ENCODE results near the gene LIG1. TPM values are rescaled to one million over a fixed set of nuclear protein-coding genes. Genes with fewer than 3 reads are reported as not detected.

The LIG1 gene
- total and polyA plus RNA-seq, 2 experiments from 2014 or later, result 23.8 to 28.4 TPM

GRCh38 chr19:48174445-48175030, 4.4 kb upstream of the LIG1 start:
- H3K4me3 ChIP-seq, result no peak overlapping the region
- no peaks in the 10 kb centered on the region for H4K20me1 ChIP-seq (ENCODE audit: insufficient read depth, poor library complexity, severe bottlenecking)
- no peak for DNase-seq (ENCODE audit: low spot score)
- peaks cover 11% of the 10 kb centered on the region for H3K79me2 ChIP-seq
- H2AFZ ChIP-seq, result no peak overlapping the region
- H3K4me2 ChIP-seq, result no peak overlapping the region
- no peaks in the 10 kb centered on the region for H3K9me3 ChIP-seq (ENCODE audit: low read depth)
- TF ChIP-seq CTCF (IDR thresholded peaks at IDR 0.05; ENCODE audit: poor library complexity) (no peak), EZH2 (IDR thresholded peaks at IDR 0.05; ENCODE audit: borderline replicate concordance) (no peak), EZH2phosphoT487 (IDR thresholded peaks at IDR 0.05; ENCODE audit: low read depth, severe bottlenecking, unreplicated experiment) (no peak)
- WGBS (ENCODE audit: low lambda C conversion rate, missing lambda C conversion rate), result 84% methylated on average over 6 of the region's 6 CpGs
- no peaks in the 10 kb centered on the region for H3K27me3 ChIP-seq
- H3K27ac ChIP-seq, result no peak overlapping the region
- H3K4me1 ChIP-seq (ENCODE audit: insufficient read depth), result no peaks in the 10 kb centered on the region
- no peaks in the 10 kb centered on the region for H3K9me2 ChIP-seq (replicated peaks; ENCODE audit: insufficient read depth)
- H3K36me3 ChIP-seq (replicated peaks; ENCODE audit: insufficient read depth, low read depth), result no peaks in the 10 kb centered on the region

- WGBS (ENCODE audit: low lambda C conversion rate, missing lambda C conversion rate), result 97% methylated on average over 24 of the region's 37 CpGs
- Histone ChIP-seq H3K27ac (no peak overlapping the region), H3K9me2 (replicated peaks; ENCODE audit: insufficient read depth) (no peaks in the 10 kb centered on the region), H3K79me2 (peaks cover 36% of the 10 kb centered on the region), H3K4me2 (peak overlapping the region; percentile 90), H4K20me1 (ENCODE audit: insufficient read depth, poor library complexity, severe bottlenecking) (no peaks in the 10 kb centered on the region), H3K4me3 (no peak overlapping the region), H2AFZ (no peak overlapping the region), H3K4me1 (ENCODE audit: insufficient read depth) (no peaks in the 10 kb centered on the region), H3K9me3 (ENCODE audit: low read depth) (no peaks in the 10 kb centered on the region), H3K27me3 (no peaks in the 10 kb centered on the region), H3K36me3 (replicated peaks; ENCODE audit: insufficient read depth, low read depth) (no peaks in the 10 kb centered on the region)
- no peak for DNase-seq (ENCODE audit: low spot score)
- no peak for TF ChIP-seq EZH2 (IDR thresholded peaks at IDR 0.05; ENCODE audit: borderline replicate concordance)
These were observed 1.6 kb upstream of the LIG1 start for GRCh38 chr19:48171710-48172109.

GRCh38 chr19:48170817-48171347, 738 bp upstream of the LIG1 start:
- H2AFZ ChIP-seq, result peak overlapping the region; percentile 68
- H3K4me1 ChIP-seq (ENCODE audit: insufficient read depth), result no peaks in the 10 kb centered on the region
- TF ChIP-seq EZH2phosphoT487 (IDR thresholded peaks at IDR 0.05; ENCODE audit: low read depth, severe bottlenecking, unreplicated experiment) (no peak), CTCF (IDR thresholded peaks at IDR 0.05; ENCODE audit: poor library complexity) (no peak), EZH2 (IDR thresholded peaks at IDR 0.05; ENCODE audit: borderline replicate concordance) (no peak)
- H3K36me3 ChIP-seq (replicated peaks; ENCODE audit: insufficient read depth, low read depth), result no peaks in the 10 kb centered on the region
- H4K20me1 ChIP-seq (ENCODE audit: insufficient read depth, poor library complexity, severe bottlenecking), result no peaks in the 10 kb centered on the region
- 8% methylated on average over 12 of the region's 21 CpGs for WGBS (ENCODE audit: low lambda C conversion rate, missing lambda C conversion rate)
- H3K9me2 ChIP-seq (replicated peaks; ENCODE audit: insufficient read depth), result no peaks in the 10 kb centered on the region
- peak overlapping the region; percentile 90 for H3K4me2 ChIP-seq
- DNase-seq (ENCODE audit: low spot score), result no peak
- no peaks in the 10 kb centered on the region for H3K27me3 ChIP-seq
- H3K9me3 ChIP-seq (ENCODE audit: low read depth), result no peaks in the 10 kb centered on the region
- peak overlapping the region; percentile 86 for H3K27ac ChIP-seq
- peaks cover 42% of the 10 kb centered on the region for H3K79me2 ChIP-seq
- H3K4me3 ChIP-seq, result peak overlapping the region; percentile 75

- TF ChIP-seq EZH2 (IDR thresholded peaks at IDR 0.05; ENCODE audit: borderline replicate concordance) (no peak), CTCF (IDR thresholded peaks at IDR 0.05; ENCODE audit: poor library complexity) (no peak), EZH2phosphoT487 (IDR thresholded peaks at IDR 0.05; ENCODE audit: low read depth, severe bottlenecking, unreplicated experiment) (no peak)
These were observed 586 bp downstream of the LIG1 start for GRCh38 chr19:48169578-48169938.

More at GRCh38 chr19:48169578-48169938, 586 bp downstream of the LIG1 start:
- Histone ChIP-seq H3K27ac (peak overlapping the region; percentile 86), H3K4me3 (peak overlapping the region; percentile 62), H3K9me3 (ENCODE audit: low read depth) (no peaks in the 10 kb centered on the region), H3K36me3 (replicated peaks; ENCODE audit: insufficient read depth, low read depth) (no peaks in the 10 kb centered on the region), H3K9me2 (replicated peaks; ENCODE audit: insufficient read depth) (no peaks in the 10 kb centered on the region), H3K27me3 (no peaks in the 10 kb centered on the region), H3K4me2 (peak overlapping the region; percentile 83), H3K79me2 (peaks cover 42% of the 10 kb centered on the region), H4K20me1 (ENCODE audit: insufficient read depth, poor library complexity, severe bottlenecking) (no peaks in the 10 kb centered on the region), H2AFZ (peak overlapping the region; percentile 77), H3K4me1 (ENCODE audit: insufficient read depth) (no peaks in the 10 kb centered on the region)
- WGBS (ENCODE audit: low lambda C conversion rate, missing lambda C conversion rate), result 0% methylated on average over 1 of the region's 15 CpGs
- peak; percentile 95 for DNase-seq (ENCODE audit: low spot score)

Measured in hepatocyte (in vitro differentiated cells).